ENCODE data around the gene PHF13.
A peak's percentile ranks its signal among the peaks of the same experiment; 100 is the strongest.
"Not testable (repeated sequence)": the region's sequence is repeated elsewhere in the genome, so short reads cannot be mapped to it uniquely, and the experiment has no call there.

The PHF13 gene

DNA sequence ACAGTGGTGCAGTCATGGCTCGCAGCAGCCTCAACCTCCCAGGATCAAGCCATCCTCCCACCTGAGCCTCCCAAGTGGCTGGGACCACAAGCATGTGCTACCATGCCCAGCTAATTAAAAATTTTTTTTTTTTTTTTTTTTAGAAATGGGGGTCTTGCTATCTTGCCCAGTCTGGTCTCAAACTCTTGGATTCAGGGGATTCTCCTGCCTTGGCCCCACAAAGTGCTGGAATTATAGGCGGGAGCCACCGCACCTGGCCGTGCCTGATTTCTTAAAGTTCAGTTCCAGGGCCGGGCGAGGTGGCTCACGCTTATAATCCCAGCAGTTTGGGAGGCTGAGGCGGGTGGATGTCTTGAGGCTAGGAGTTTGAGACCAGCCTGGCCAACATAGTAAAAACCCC, 17.5 kb downstream of the PHF13 start:
- no peak for DNase-seq (ENCODE audit: low read depth)
- TF ChIP-seq, protein P1, sequence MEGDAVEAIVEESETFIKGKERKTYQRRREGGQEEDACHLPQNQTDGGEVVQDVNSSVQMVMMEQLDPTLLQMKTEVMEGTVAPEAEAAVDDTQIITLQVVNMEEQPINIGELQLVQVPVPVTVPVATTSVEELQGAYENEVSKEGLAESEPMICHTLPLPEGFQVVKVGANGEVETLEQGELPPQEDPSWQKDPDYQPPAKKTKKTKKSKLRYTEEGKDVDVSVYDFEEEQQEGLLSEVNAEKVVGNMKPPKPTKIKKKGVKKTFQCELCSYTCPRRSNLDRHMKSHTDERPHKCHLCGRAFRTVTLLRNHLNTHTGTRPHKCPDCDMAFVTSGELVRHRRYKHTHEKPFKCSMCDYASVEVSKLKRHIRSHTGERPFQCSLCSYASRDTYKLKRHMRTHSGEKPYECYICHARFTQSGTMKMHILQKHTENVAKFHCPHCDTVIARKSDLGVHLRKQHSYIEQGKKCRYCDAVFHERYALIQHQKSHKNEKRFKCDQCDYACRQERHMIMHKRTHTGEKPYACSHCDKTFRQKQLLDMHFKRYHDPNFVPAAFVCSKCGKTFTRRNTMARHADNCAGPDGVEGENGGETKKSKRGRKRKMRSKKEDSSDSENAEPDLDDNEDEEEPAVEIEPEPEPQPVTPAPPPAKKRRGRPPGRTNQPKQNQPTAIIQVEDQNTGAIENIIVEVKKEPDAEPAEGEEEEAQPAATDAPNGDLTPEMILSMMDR (conservative IDR thresholded peaks at IDR 0.05; ENCODE audit: low read depth, low read length): no peak
- no peak overlapping the region for H3K4me3 ChIP-seq (ENCODE audit: low read depth, low read length)

DNA sequence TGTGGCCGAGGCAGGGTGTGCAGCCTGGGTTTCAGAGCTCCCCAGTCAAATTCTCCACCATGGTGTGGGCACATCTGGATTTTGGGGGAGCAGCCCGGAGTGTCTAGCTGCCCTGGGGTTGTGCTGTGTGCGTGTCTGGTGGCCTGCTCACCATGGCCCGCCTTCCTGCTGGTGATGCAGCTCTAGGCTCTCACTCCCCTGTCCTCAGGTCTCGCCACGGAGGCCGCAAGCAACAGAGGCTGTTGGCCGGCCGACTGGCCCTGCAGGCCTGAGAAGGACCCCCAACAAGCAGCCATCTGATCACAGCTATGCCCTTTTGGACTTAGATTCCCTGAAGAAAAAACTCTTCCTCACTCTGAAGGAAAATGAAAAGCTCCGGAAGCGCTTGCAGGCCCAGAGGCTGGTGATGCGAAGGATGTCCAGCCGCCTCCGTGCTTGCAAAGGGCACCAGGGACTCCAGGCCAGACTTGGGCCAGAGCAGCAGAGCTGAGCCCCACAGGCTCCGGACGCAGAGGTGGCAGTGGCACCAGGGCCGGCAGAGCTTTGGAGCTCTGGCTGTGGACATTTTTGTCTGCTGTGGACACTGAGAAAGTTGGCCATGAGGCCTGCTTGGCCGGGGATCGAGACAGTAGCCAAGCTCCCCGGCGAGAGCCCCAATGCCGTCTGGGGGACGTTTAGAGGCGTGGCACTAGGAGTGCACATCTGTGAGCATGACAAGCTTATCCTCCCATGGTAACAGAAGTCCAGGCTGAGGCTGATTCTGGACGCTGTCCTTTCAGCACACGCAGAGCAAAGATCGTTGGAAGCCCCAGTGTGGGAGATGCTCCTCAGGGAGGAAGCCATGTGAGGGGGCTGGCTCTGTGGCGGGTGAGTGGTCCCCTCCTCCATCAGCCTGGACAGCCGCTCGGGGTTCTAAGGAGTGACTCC, 19.3 kb downstream of the PHF13 start:
- DNase-seq (ENCODE audit: low read depth): no peak
- TF ChIP-seq, protein P1 (conservative IDR thresholded peaks at IDR 0.05; ENCODE audit: low read depth, low read length): no peak

DNA sequence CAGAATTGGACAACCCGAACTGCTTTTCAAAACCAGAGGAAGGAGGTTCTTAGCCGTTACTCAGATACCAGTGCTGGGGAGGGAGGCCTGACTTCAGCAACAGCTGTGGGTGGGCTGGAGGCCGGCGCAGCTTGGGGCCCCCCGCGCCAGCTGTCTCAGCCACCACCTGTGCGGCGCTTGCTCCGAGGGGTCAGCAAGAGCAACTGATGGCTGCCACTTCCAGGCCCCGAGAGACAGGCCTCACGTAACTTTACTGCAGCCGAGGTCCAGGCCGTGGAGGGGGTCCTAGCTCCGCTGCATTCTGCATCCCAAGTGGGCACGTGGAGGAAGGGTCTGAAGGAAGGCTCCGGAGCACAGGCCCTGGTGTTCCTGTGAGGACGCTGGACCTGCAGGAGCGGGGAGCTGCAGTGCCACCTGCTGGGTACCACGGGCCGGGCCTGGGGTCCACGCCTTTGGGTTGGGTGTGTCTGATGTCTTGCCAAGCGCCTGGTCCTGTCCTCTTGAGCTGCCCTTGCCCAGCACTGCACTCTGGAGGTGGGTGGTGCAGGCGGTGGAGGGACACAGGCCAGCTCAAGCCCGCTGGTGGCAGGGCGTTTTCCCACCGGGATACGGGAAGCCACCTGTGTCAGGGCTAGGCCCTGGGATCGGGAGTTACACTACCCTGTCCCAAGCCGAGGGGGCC, 21.0 kb downstream of the PHF13 start:
- peak; percentile 51 for DNase-seq (ENCODE audit: low read depth)
- no peak overlapping the region for H3K4me3 ChIP-seq (ENCODE audit: low read depth, low read length)
- TF ChIP-seq, protein P1 (conservative IDR thresholded peaks at IDR 0.05; ENCODE audit: low read depth, low read length): peak; percentile 62

More for the DNA sequence above, 19.3 kb downstream of the PHF13 start:
- no peak overlapping the region for H3K4me3 ChIP-seq (ENCODE audit: low read depth, low read length)

DNA sequence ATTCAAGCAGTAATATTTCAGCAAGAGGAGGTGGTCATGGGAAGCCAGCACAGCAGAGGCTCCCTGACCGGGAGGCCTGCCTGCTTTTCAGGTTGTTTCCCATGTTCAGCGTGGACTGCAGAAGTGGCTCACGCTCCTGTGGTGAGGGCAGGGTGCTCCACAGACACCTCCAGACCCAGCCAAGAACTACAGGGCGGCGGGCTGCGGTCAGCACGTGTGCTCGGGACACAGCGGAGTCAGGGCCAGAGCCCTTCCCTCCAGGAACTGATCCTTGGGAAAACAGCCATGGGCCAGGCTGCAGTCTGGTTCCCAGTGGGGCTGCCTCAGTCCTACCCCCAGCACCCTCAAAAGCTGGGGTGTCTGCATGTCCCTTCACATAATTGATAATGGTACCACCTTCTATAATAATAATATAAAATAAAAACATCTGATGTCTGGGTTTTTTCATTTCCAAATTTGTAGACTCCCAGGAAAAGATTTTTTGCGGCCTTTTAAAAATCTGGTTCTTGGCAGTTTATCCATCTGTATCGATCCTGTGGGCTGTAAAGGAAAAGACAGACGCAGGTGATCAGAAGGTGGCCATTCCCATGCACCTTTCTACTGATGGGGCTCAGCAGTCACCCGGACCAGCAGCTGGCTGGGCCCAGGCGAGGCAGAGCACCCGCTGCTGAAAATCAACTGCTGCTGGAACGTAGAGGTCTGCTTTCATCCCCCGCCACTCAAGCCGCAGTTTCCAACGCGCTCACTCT, 21.8 kb downstream of the PHF13 start:
- TF ChIP-seq, protein P1 (conservative IDR thresholded peaks at IDR 0.05; ENCODE audit: low read depth, low read length): no peak
- no peak overlapping the region for H3K4me3 ChIP-seq (ENCODE audit: low read depth, low read length)
- DNase-seq (ENCODE audit: low read depth): no peak

DNA sequence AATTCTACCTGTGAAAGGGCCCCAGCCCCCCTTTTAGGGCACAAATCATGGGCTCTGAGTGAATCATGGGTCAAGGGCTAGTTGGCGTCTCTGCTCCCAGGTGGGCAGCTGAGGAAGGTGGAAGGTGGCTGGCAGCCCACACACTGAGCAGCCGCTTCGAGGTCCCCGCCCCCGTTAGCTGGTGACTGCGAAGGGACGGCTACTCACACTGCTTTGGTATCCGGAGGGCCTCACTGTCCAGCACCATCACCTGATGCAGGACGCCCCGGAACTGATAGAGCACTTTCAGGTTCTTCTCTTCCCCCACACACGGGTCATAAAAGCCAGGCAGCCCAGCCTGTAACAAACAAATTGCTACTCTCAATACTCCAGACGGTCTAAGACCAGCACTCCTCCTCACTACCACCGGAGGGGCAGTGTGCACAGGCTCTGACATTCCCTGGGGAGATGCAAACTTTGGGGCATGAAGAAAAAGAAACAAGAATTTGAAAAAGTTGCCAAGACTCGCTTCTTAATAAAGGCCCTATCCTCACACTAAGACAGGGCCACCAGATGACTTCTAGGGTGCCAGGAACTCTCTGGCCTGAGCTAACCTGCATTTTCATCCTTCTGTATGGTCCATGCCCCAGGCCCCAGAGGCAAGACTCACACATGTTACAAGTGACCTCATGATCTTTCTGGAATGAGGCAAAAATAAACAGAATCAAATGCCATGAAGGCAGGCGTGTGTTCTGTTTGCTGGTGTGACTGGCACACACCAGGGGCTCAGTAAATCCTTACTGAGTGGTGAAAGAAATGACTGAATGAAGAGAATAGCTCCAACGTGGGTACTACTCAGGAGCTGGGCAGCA, 22.6 kb downstream of the PHF13 start:
- DNase-seq (ENCODE audit: low read depth): no peak
- TF ChIP-seq, protein P1 (conservative IDR thresholded peaks at IDR 0.05; ENCODE audit: low read depth, low read length): peak; percentile 23

DNA sequence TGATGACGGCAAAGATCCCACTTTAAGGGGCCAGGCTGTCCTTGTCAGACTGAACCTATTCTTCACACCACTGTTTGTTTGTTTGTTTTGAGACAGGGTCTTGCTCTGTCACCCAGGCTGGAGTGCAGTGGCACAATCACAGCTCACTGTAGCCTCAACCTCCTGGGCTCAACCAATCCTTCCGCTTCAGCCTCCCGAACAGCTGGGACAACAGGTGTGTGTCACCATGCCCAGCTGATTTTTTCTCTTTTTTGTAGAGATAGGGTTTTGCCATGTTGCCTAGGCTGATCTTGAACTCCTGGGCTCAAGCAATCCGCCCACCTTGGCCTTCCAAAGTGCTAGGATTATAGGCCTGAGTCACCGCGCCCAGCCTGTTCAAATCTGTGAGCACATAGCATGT, 23.2 kb downstream of the PHF13 start:
- not testable (repeated sequence) for DNase-seq (ENCODE audit: low read depth); H3K4me3 ChIP-seq (ENCODE audit: low read depth, low read length)

More for the DNA sequence above, 22.6 kb downstream of the PHF13 start:
- no peak overlapping the region for H3K4me3 ChIP-seq (ENCODE audit: low read depth, low read length)

Data from choroid plexus epithelial cell (primary cell).